ENCODE results near the gene TEX13B.

TEX13B gene

DNA sequence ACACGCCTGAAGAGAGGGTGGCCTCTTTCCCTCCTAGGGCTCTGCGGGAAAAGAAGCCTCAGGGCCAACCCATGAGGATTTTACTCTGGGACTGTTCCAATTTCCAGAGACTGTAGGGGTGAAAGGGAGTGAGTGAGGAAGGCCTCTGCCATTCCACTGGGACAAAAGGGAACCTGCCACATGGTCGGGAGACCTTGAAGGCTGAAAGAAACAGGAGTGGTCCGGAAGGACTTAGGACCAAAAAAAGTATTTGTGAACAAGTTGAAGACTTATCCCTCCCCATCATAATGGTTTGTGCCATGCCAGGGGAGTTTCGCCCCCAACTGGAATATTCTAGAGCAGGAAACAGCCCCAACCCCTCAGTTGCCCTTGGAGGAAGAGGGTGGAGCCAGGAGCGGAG, at the start of gene TEX13B:
TSS of gene TEX13B (minus strand) at position 15 of the 400 bp plus-strand sequence. CDS start 243 bp downstream, outside the sequence.
- Histone ChIP-seq H3K9me3 (ENCODE audit: control insufficient read depth, low read depth, low read length) (no peaks in the 10 kb centered on the region), H3K27me3 (ENCODE audit: control insufficient read depth, insufficient read depth, low read length) (no peaks in the 10 kb centered on the region), H3K4me1 (ENCODE audit: control insufficient read depth, low read depth, low read length) (peaks cover 12% of the 10 kb centered on the region), H3K27ac (ENCODE audit: low read length) (no peak within 1 kb of the TSS), H3K36me3 (ENCODE audit: control insufficient read depth, low read depth, low read length) (peaks cover 7% of the 10 kb centered on the region), H3K4me3 (ENCODE audit: low read length) (no peak within 1 kb of the TSS), H3K9ac (ENCODE audit: low read length) (no peak within 1 kb of the TSS)

- no peaks in the 10 kb centered on the region for H3K36me3 ChIP-seq (ENCODE audit: control insufficient read depth, low read depth, low read length)
- peaks cover 5% of the 10 kb centered on the region for H3K4me1 ChIP-seq (ENCODE audit: control insufficient read depth, low read depth, low read length)
- H3K4me3 ChIP-seq (ENCODE audit: low read length) = no peak overlapping the region
- no peaks in the 10 kb centered on the region for H3K27me3 ChIP-seq (ENCODE audit: control insufficient read depth, insufficient read depth, low read length)
- H3K9me3 ChIP-seq (ENCODE audit: control insufficient read depth, low read depth, low read length) = no peaks in the 10 kb centered on the region
- no peak overlapping the region for H3K27ac ChIP-seq (ENCODE audit: low read length)
- no peak overlapping the region for H3K9ac ChIP-seq (ENCODE audit: low read length)
Observed at GRCh38 chrX:108029928-108030711, 48.0 kb upstream of the TEX13B start.

GRCh38 chrX:108028854-108029253, 46.7 kb upstream of the TEX13B start:
- H3K4me3 ChIP-seq (ENCODE audit: low read length) = no peak overlapping the region
- no peak overlapping the region for H3K27ac ChIP-seq (ENCODE audit: low read length)

DNA sequence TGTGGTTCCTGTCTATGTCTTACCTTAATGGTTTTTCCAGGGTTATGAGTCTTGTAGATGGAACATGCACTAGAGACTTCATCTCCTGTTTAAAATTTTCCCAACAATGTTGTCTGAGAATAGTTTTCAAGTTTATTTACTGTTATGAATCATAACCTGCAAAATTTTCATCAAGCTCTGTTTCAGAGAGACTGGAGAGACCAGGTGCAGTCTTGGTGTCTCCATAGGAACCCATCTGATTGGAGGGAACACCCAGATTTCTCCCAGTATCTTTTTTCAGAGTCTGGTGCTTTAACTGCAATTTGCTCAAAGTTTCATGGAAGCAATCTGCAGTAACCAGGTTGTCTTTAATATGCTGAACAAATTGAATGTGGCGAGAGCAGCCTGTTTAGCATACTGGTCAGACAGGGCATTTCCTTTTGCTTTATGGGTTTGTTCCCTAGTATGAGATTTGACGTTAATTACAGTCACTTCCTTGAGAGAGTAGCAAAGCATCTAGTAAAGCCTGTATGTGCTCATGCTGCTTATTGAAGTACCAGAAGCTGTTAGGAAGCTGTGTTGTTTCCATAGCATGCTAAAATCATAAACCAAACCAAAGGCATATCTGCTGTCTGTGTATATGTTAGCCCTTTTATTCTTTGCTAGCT, 43.9 kb upstream of the TEX13B start:
- Histone ChIP-seq H3K27ac (ENCODE audit: low read length) (no peak overlapping the region), H3K9ac (ENCODE audit: low read length) (no peak overlapping the region), H3K9me3 (ENCODE audit: control insufficient read depth, low read depth, low read length) (no peaks in the 10 kb centered on the region), H3K36me3 (ENCODE audit: control insufficient read depth, low read depth, low read length) (no peaks in the 10 kb centered on the region), H3K4me1 (ENCODE audit: control insufficient read depth, low read depth, low read length) (peaks cover 5% of the 10 kb centered on the region), H3K4me3 (ENCODE audit: low read length) (no peak overlapping the region), H3K27me3 (ENCODE audit: control insufficient read depth, insufficient read depth, low read length) (no peaks in the 10 kb centered on the region)

More at GRCh38 chrX:108028854-108029253, 46.7 kb upstream of the TEX13B start:
- H3K27me3 ChIP-seq (ENCODE audit: control insufficient read depth, insufficient read depth, low read length) = no peaks in the 10 kb centered on the region
- no peaks in the 10 kb centered on the region for H3K36me3 ChIP-seq (ENCODE audit: control insufficient read depth, low read depth, low read length)
- peaks cover 5% of the 10 kb centered on the region for H3K4me1 ChIP-seq (ENCODE audit: control insufficient read depth, low read depth, low read length)
- no peak overlapping the region for H3K9ac ChIP-seq (ENCODE audit: low read length)
- H3K9me3 ChIP-seq (ENCODE audit: control insufficient read depth, low read depth, low read length) = no peaks in the 10 kb centered on the region

GRCh38 chrX:108025376-108025775, 43.2 kb upstream of the TEX13B start:
- H3K4me1 ChIP-seq (ENCODE audit: control insufficient read depth, low read depth, low read length) = peaks cover 5% of the 10 kb centered on the region
- H3K27me3 ChIP-seq (ENCODE audit: control insufficient read depth, insufficient read depth, low read length) = no peaks in the 10 kb centered on the region
- H3K9ac ChIP-seq (ENCODE audit: low read length) = no peak overlapping the region
- H3K4me3 ChIP-seq (ENCODE audit: low read length) = no peak overlapping the region
- H3K27ac ChIP-seq (ENCODE audit: low read length) = no peak overlapping the region
- H3K9me3 ChIP-seq (ENCODE audit: control insufficient read depth, low read depth, low read length) = no peaks in the 10 kb centered on the region
- H3K36me3 ChIP-seq (ENCODE audit: control insufficient read depth, low read depth, low read length) = no peaks in the 10 kb centered on the region

DNA sequence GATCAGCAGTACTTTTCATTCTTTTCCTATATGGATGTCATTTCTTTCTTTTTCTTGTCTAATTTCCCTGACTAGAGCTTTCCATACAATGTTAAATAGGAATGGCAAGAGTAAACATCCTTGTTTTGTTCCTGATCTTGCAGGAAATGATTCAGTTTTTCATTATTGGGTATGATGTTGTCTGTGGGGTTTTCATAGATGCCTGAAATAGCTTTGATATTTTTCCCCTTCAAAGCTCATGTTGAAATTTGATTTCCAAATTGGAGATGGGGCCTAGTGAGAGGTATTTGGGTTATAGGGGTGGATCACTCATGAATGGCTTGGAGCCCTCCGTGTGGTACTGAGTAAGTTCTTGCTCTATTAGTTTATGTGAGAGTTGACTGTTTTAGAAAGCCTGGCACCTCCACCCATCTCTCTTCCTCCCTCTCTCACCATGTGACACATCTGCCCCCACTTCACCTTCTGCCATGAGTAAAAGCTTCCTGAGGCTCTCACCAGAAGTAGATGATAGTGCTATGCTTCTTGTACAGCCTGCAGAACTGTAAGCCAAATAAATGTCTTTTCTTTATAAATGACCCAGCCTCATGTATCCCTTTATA, 40.4 kb upstream of the TEX13B start:
- H3K4me1 ChIP-seq (ENCODE audit: control insufficient read depth, low read depth, low read length) = peaks cover 5% of the 10 kb centered on the region
- H3K27ac ChIP-seq (ENCODE audit: low read length) = no peak overlapping the region
- no peaks in the 10 kb centered on the region for H3K9me3 ChIP-seq (ENCODE audit: control insufficient read depth, low read depth, low read length)
- no peak overlapping the region for H3K9ac ChIP-seq (ENCODE audit: low read length)
- no peaks in the 10 kb centered on the region for H3K36me3 ChIP-seq (ENCODE audit: control insufficient read depth, low read depth, low read length)
- H3K27me3 ChIP-seq (ENCODE audit: control insufficient read depth, insufficient read depth, low read length) = no peaks in the 10 kb centered on the region
- H3K4me3 ChIP-seq (ENCODE audit: low read length) = no peak overlapping the region

DNA sequence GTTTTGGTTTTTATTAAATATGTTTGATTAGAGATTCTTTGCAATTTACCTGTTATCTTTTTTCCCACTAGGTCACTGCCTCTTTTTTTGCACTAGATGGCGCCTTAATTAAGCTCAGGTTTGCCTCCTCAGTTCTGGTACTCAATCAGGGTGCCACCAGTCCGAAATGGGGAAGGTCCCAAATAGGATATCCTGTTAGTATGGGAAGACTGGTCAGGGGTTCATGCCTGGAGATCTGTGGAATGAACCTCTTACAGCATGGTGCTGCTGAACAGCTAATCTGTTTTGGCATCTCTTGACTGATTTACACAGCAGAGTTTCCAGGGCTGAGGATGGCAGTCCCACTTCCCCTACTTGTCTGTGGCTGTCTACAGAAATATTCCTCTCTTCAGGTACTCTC, 38.5 kb upstream of the TEX13B start:
- no peaks in the 10 kb centered on the region for H3K4me1 ChIP-seq (ENCODE audit: control insufficient read depth, low read depth, low read length)
- no peaks in the 10 kb centered on the region for H3K27me3 ChIP-seq (ENCODE audit: control insufficient read depth, insufficient read depth, low read length)
- H3K9me3 ChIP-seq (ENCODE audit: control insufficient read depth, low read depth, low read length) = no peaks in the 10 kb centered on the region
- no peak overlapping the region for H3K9ac ChIP-seq (ENCODE audit: low read length)
- no peaks in the 10 kb centered on the region for H3K36me3 ChIP-seq (ENCODE audit: control insufficient read depth, low read depth, low read length)
- H3K27ac ChIP-seq (ENCODE audit: low read length) = no peak overlapping the region
- H3K4me3 ChIP-seq (ENCODE audit: low read length) = no peak overlapping the region

DNA sequence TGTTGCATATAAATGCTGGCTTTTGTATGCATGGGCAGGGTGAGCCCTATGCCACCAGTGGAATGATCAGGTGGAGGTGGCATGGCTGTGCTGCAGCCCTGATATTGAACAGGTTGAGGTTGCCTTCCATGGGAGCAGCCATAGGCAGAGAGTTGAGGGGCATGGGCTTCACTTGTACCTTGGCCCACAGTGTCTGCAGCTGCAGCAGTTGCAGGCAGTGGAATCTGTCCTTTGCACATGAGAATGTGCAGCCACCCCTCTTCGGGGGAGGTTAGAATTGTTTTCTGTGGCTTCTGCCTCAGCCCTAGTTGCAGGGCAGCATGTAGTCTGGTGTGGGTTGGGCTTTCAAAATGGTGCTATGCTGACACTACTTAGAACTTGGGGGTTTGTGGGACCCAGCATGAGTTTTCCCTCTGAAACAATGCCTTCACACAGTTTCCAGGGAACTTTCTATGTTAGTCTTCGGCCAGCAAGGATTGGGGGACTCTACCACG, 37.3 kb upstream of the TEX13B start:
- no peaks in the 10 kb centered on the region for H3K9me3 ChIP-seq (ENCODE audit: control insufficient read depth, low read depth, low read length)
- no peaks in the 10 kb centered on the region for H3K27me3 ChIP-seq (ENCODE audit: control insufficient read depth, insufficient read depth, low read length)
- no peak overlapping the region for H3K4me3 ChIP-seq (ENCODE audit: low read length)
- H3K9ac ChIP-seq (ENCODE audit: low read length) = no peak overlapping the region
- no peaks in the 10 kb centered on the region for H3K4me1 ChIP-seq (ENCODE audit: control insufficient read depth, low read depth, low read length)
- H3K27ac ChIP-seq (ENCODE audit: low read length) = no peak overlapping the region
- H3K36me3 ChIP-seq (ENCODE audit: control insufficient read depth, low read depth, low read length) = no peaks in the 10 kb centered on the region

DNA sequence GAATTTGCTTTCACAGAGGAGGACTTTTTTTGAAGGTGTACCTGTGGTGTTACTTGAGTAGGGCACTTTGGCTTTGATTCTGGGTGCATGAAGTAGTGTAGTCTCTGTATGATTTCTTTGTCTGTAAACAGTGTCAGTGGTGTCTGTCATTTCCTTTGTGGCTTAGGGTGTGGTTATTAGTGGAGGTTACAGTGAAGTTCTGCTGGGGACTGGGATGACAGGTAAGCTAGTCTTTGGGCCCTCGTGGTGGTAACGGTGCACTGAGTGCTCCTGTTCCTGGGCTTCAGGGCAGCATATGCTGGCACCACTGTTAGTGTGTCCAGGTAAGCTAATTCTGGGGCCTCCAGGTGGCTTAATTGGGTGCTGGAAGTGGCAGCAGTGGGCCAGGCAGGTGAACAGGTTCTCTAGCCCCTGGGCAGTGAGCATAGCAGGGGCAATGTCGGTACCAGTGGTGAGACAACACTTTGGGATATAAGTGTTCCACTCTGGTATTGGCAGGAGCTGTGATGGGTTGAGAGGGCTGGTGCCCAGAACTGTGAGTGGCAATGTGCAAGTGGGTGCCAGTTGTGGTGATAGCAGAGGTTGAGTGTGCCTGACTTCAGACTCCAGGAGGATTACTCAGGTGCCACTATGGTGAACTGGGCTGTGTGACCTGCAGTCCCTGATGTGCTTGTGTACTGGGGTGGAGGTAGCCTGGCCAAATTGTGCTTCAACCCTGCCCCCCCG, 36.6 kb upstream of the TEX13B start:
- Histone ChIP-seq H3K4me1 (ENCODE audit: control insufficient read depth, low read depth, low read length) (no peaks in the 10 kb centered on the region), H3K9me3 (ENCODE audit: control insufficient read depth, low read depth, low read length) (no peaks in the 10 kb centered on the region), H3K9ac (ENCODE audit: low read length) (no peak overlapping the region), H3K27ac (ENCODE audit: low read length) (no peak overlapping the region), H3K27me3 (ENCODE audit: control insufficient read depth, insufficient read depth, low read length) (no peaks in the 10 kb centered on the region), H3K36me3 (ENCODE audit: control insufficient read depth, low read depth, low read length) (no peaks in the 10 kb centered on the region), H3K4me3 (ENCODE audit: low read length) (no peak overlapping the region)

- H3K27ac ChIP-seq (ENCODE audit: low read length) = no peak overlapping the region
- no peaks in the 10 kb centered on the region for H3K36me3 ChIP-seq (ENCODE audit: control insufficient read depth, low read depth, low read length)
- H3K9ac ChIP-seq (ENCODE audit: low read length) = no peak overlapping the region
Observed at GRCh38 chrX:108001218-108001814, 19.1 kb upstream of the TEX13B start.

GRCh38 chrX:108000751-108001150, 18.6 kb upstream of the TEX13B start:
- Histone ChIP-seq H3K27ac (ENCODE audit: low read length) (no peak overlapping the region), H3K4me1 (ENCODE audit: control insufficient read depth, low read depth, low read length) (no peaks in the 10 kb centered on the region), H3K4me3 (ENCODE audit: low read length) (no peak overlapping the region), H3K36me3 (ENCODE audit: control insufficient read depth, low read depth, low read length) (no peaks in the 10 kb centered on the region), H3K9me3 (ENCODE audit: control insufficient read depth, low read depth, low read length) (peaks cover 42% of the 10 kb centered on the region), H3K9ac (ENCODE audit: low read length) (no peak overlapping the region), H3K27me3 (ENCODE audit: control insufficient read depth, insufficient read depth, low read length) (no peaks in the 10 kb centered on the region)

More at GRCh38 chrX:108001218-108001814, 19.1 kb upstream of the TEX13B start:
- Histone ChIP-seq H3K27me3 (ENCODE audit: control insufficient read depth, insufficient read depth, low read length) (no peaks in the 10 kb centered on the region), H3K4me3 (ENCODE audit: low read length) (no peak overlapping the region), H3K9me3 (ENCODE audit: control insufficient read depth, low read depth, low read length) (peaks cover 47% of the 10 kb centered on the region), H3K4me1 (ENCODE audit: control insufficient read depth, low read depth, low read length) (no peaks in the 10 kb centered on the region)

Data from iPS-18a (cell line).